ENCODE measurements around the gene PIMREG.

DNA sequence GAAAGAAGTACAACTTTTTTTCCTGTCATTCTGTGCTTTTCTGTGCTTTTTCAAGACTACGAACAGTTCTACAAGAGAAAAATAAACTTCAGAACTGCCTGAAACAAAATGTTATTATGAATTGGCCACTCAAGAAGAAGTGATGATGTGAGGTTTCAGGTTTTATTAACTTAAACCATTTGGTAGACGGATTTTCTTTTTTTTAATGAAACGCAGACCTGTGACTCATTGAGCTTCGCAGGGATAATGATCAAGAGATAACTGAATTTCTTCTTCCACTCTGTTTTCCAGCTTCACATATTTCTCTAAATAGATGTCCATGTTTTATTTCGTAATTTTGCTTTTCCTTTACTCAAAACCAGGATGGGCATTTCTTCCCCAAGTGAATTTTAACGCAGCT lies 42.0 kb upstream of the PIMREG start:
- TF ChIP-seq CTCF (IDR thresholded peaks at IDR 0.05), result no peak
- TF ChIP-seq, protein P1, sequence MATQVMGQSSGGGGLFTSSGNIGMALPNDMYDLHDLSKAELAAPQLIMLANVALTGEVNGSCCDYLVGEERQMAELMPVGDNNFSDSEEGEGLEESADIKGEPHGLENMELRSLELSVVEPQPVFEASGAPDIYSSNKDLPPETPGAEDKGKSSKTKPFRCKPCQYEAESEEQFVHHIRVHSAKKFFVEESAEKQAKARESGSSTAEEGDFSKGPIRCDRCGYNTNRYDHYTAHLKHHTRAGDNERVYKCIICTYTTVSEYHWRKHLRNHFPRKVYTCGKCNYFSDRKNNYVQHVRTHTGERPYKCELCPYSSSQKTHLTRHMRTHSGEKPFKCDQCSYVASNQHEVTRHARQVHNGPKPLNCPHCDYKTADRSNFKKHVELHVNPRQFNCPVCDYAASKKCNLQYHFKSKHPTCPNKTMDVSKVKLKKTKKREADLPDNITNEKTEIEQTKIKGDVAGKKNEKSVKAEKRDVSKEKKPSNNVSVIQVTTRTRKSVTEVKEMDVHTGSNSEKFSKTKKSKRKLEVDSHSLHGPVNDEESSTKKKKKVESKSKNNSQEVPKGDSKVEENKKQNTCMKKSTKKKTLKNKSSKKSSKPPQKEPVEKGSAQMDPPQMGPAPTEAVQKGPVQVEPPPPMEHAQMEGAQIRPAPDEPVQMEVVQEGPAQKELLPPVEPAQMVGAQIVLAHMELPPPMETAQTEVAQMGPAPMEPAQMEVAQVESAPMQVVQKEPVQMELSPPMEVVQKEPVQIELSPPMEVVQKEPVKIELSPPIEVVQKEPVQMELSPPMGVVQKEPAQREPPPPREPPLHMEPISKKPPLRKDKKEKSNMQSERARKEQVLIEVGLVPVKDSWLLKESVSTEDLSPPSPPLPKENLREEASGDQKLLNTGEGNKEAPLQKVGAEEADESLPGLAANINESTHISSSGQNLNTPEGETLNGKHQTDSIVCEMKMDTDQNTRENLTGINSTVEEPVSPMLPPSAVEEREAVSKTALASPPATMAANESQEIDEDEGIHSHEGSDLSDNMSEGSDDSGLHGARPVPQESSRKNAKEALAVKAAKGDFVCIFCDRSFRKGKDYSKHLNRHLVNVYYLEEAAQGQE (IDR thresholded peaks at IDR 0.05; ENCODE audit: insufficient read depth in 1 of 2, low read depth in 2 of 2, low read length in 1 of 2), result no peak
